Smooth muscle cell (in vitro differentiated cells): ENCODE data around the gene CBFB. TPM values are rescaled to one million over a fixed set of nuclear protein-coding genes. Genes with fewer than 3 reads are reported as not detected.
"Not testable (repeated sequence)": the region's sequence is repeated elsewhere in the genome, so short reads cannot be mapped to it uniquely, and the experiment has no call there.

Source experiments
- DNase-seq: peaks from one replicate; lab custom pipeline; 2025; ENCODE audit not compliant: unreplicated experiment; lab: John Stamatoyannopoulos, UW
- H2AFZ ChIP-seq: fragments of 200-600 bp; sonication (generic); 2 replicates; pipeline ENCODE4 v1.6.0; 2016; ENCODE audit warnings: antibody characterized with exemption, low read depth, mild to moderate bottlenecking
- H3F3A ChIP-seq: fragments of 200-600 bp; sonication (generic); 2 replicates; pipeline ENCODE4 v1.6.0; 2017; ENCODE audit warnings: antibody characterized with exemption, low read depth
- H3K27ac ChIP-seq: fragments of 200-600 bp; sonication (generic); 2 replicates; pipeline ENCODE4 v1.5.1; 2016; ENCODE audit warnings: low read depth, mild to moderate bottlenecking
- H3K27me3 ChIP-seq: fragments of 200-600 bp; sonication (generic); 2 replicates; pipeline ENCODE4 v1.6.1; 2016; ENCODE audit warnings: low read depth, mild to moderate bottlenecking
- H3K36me3 ChIP-seq: fragments of 200-600 bp; sonication (generic); 2 replicates; pipeline ENCODE4 v1.5.1; 2016; ENCODE audit warnings: low read depth
- H3K4me1 ChIP-seq: fragments of 200-600 bp; sonication (generic); 2 replicates; pipeline ENCODE4 v1.5.1; 2016; ENCODE audit warnings: low read depth
- H3K4me2 ChIP-seq: fragments of 200-600 bp; sonication (generic); 2 replicates; pipeline ENCODE4 v1.6.0; 2016; ENCODE audit warnings: mild to moderate bottlenecking
- H3K4me3 ChIP-seq: fragments of 200-600 bp; sonication (generic); 2 replicates; pipeline ENCODE4 v1.5.1; 2016; ENCODE audit warnings: mild to moderate bottlenecking
- H3K79me2 ChIP-seq: fragments of 200-600 bp; sonication (generic); 2 replicates; pipeline ENCODE4 v1.6.0; 2016; ENCODE audit warnings: low read depth, mild to moderate bottlenecking
- H3K9ac ChIP-seq: fragments of 200-600 bp; sonication (generic); 2 replicates; pipeline ENCODE4 v1.6.0; 2016; ENCODE audit warnings: low read depth
- H3K9me3 ChIP-seq: fragments of 200-600 bp; sonication (generic); replicated peaks from 2 replicates; pipeline ENCODE4 v1.5.1; 2016; ENCODE audit warnings: low read depth
- H4K20me1 ChIP-seq: fragments of 200-600 bp; sonication (generic); 2 replicates; pipeline ENCODE4 v1.6.0; 2016; ENCODE audit warnings: low read depth
- CTCF ChIP-seq: fragments of 200-600 bp; sonication (generic); IDR thresholded peaks from 2 replicates; pipeline ENCODE4 v1.5.1; 2017; ENCODE audit warnings: borderline replicate concordance, mild to moderate bottlenecking, antibody characterized with exemption; ENCODE audit not compliant: insufficient read depth, poor library complexity, severe bottlenecking
- WGBS: methylation state at CpG from one replicate; pipeline ENCODE4 v1.1.7; 2016; ENCODE audit warnings: low lambda C conversion rate; 5-methylcytosine and 5-hydroxymethylcytosine counted together
- polyA plus RNA-seq: library from polyadenylated mRNA; unstranded; fragments of >200 nt; fragmentation: Nextera tagmentation; extraction: Ambion mirVana; gene quantifications from 2 replicates; pipeline ENCODE4 v1.2.1, GENCODE V29; 2016
- total RNA-seq: library from RNA; depleted of rRNA; stranded (reverse); fragments of >200 nt; gene quantifications from 2 replicates; pipeline ENCODE4 v1.2.3, GENCODE V29; 2014

The CBFB gene
- total and polyA plus RNA-seq, 2 experiments from 2014 or later, result 40.2 to 41.1 TPM

- TF ChIP-seq CTCF, result no peak
- no peaks in the 10 kb centered on the region for H3K9me3 ChIP-seq
- H4K20me1 ChIP-seq, result peaks cover 38% of the 10 kb centered on the region
- H3K27ac ChIP-seq, result no peak overlapping the region
- H3K36me3 ChIP-seq, result peaks cover 12% of the 10 kb centered on the region
- no peak overlapping the region for H3K9ac ChIP-seq
- 85% methylated on average over 5 of the region's 5 CpGs for WGBS
- peaks cover 3% of the 10 kb centered on the region for H3K4me1 ChIP-seq
- peaks cover 27% of the 10 kb centered on the region for H3K79me2 ChIP-seq
- no peak for DNase-seq
- H2AFZ ChIP-seq, result no peak overlapping the region
- peaks cover 3% of the 10 kb centered on the region for H3F3A ChIP-seq
- H3K4me2 ChIP-seq, result no peak overlapping the region
- no peaks in the 10 kb centered on the region for H3K27me3 ChIP-seq
- no peak overlapping the region for H3K4me3 ChIP-seq
Observed at GRCh38 chr16:67120025-67120424, 91.1 kb downstream of the CBFB start.

GRCh38 chr16:67122799-67123198, 93.8 kb downstream of the CBFB start:
- not testable (repeated sequence) for H3K27me3 ChIP-seq, H2AFZ ChIP-seq, H3K27ac ChIP-seq, H3F3A ChIP-seq, DNase-seq, H3K4me2 ChIP-seq, H3K4me3 ChIP-seq, H3K4me1 ChIP-seq, H3K9me3 ChIP-seq, H3K9ac ChIP-seq, H3K79me2 ChIP-seq
- 98% methylated on average over 5 of the region's 5 CpGs for WGBS
- H4K20me1 ChIP-seq, result peaks cover 36% of the 10 kb centered on the region
- H3K36me3 ChIP-seq, result peaks cover 12% of the 10 kb centered on the region

GRCh38 chr16:67128417-67128816, 99.5 kb downstream of the CBFB start:
- H3K4me1 ChIP-seq, result no peaks in the 10 kb centered on the region
- H3K27me3 ChIP-seq, result no peaks in the 10 kb centered on the region
- no peak overlapping the region for H3K9ac ChIP-seq
- H3K36me3 ChIP-seq, result peaks cover 13% of the 10 kb centered on the region
- H3K9me3 ChIP-seq, result no peaks in the 10 kb centered on the region
- no peak overlapping the region for H3K4me2 ChIP-seq
- peaks cover 4% of the 10 kb centered on the region for H4K20me1 ChIP-seq
- H2AFZ ChIP-seq, result no peak overlapping the region
- no peak for TF ChIP-seq CTCF
- no peak overlapping the region for H3K27ac ChIP-seq
- no peaks in the 10 kb centered on the region for H3K79me2 ChIP-seq
- no peak for DNase-seq
- H3K4me3 ChIP-seq, result no peak overlapping the region
- H3F3A ChIP-seq, result no peaks in the 10 kb centered on the region

GRCh38 chr16:67128887-67129286, 99.9 kb downstream of the CBFB start:
- H3K36me3 ChIP-seq, result peaks cover 8% of the 10 kb centered on the region
- WGBS, result 100% methylated on average over 3 of the region's 3 CpGs
- H3K9ac ChIP-seq, result no peak overlapping the region
- H3K4me2 ChIP-seq, result no peak overlapping the region
- DNase-seq, result no peak
- H3K79me2 ChIP-seq, result no peaks in the 10 kb centered on the region
- H3K27me3 ChIP-seq, result no peaks in the 10 kb centered on the region
- H3K4me3 ChIP-seq, result no peak overlapping the region
- no peak overlapping the region for H3K27ac ChIP-seq
- TF ChIP-seq CTCF, result no peak
- no peaks in the 10 kb centered on the region for H4K20me1 ChIP-seq
- no peaks in the 10 kb centered on the region for H3F3A ChIP-seq
- H2AFZ ChIP-seq, result no peak overlapping the region
- H3K4me1 ChIP-seq, result no peaks in the 10 kb centered on the region
- H3K9me3 ChIP-seq, result no peaks in the 10 kb centered on the region
